ENCODE results near the gene NFIA.

The NFIA gene

GRCh38 chr1:61082311-61083012, at the start of gene NFIA:
NFIA (plus strand) TSS chr1:61082561.
- peak; percentile 69 for DNase-seq

- no peak for DNase-seq
Observed at GRCh38 chr1:61035880-61036279, 46.5 kb upstream of the NFIA start.

DNA sequence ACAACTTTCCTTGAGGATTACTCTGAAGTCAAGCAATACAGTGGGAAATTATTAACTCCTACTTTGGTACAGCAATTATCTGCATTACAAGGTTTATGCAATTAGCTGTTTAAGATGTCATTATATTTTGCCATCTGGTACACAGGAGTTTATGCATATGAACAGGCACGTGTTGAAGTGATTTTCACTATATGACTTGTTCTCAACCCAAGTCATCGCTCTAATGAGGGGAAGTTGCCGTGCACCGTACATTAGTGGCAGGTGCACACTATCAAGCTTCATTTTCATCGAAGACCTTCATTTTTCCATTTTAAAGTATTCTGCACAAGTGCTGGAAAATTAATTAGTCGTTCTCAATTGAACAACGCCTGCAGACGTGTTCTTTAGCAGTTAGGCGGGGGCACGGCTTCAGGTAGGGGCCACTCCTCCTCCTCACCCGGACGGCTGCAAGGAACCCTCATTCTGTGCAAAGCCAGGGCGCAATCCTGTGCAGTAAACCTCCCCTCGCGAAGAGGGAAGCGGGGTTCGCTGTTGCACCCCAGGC, 39.8 kb upstream of the NFIA start:
- DNase-seq: no peak

DNA sequence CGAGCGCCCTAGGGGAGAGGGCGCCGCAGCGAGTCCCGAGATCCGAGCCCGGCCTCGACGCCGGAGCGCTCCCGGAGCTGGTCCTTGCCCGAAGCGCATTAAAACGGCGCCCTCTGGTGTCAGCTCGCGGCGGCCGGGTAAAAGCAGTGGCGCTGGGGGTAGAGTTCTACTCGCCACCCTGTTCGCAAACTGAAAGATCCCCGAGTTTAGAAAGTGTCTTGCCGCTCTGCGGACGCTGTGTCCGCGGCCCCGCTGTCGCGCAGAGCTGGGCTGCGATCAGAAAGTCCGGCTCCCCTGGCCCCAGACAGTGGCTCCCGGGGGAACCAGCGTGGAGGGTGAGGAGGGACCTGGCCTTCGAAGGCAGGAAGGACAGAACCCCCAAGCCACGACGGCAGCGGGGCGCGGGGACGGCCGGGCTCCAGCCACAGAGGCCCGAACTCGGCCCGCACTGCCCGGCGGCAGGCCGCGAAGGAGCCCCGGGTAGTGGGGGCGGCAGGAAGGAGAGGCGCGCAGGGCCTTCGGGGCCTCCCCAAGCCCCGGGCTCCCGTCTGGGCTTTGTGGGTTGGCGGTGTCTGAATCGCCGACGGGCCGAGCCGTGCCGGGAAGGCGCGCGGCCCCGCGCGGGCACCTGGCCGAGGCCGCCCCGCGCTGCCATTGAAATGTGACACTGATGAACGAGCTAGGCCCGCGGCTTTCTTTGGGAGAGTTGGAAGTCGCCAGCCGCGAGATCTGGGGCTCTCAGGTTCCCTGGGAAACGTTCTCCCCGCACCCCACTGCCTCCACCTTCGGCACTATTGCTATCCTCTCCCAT, 39.1 kb upstream of the NFIA start:
- peak; percentile 93 for DNase-seq

DNA sequence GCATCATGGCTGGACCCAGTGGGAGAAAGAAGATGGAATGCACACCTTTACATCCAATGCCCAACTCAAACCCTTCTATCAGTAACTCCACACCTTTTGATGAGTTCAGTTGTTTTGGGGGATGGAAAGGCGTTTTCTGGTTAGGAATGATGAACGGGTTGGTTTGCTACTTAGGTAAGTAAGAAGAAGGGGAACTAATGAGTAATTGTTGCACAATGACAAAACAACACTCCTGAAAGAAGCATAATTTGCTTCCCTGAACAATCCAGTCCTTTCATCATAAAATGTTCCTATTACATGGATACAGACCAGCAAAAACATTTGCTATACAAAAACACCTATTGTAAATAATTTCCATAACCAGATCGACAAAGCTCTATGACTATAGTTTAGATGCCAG, 35.9 kb upstream of the NFIA start:
- no peak for DNase-seq

GRCh38 chr1:61047061-61047460, 35.3 kb upstream of the NFIA start:
- DNase-seq: no peak

- DNase-seq: peak; percentile 96
Observed at GRCh38 chr1:61049850-61050540, 32.4 kb upstream of the NFIA start.

GRCh38 chr1:61050541-61051442, 31.6 kb upstream of the NFIA start:
- DNase-seq: no peak

DNA sequence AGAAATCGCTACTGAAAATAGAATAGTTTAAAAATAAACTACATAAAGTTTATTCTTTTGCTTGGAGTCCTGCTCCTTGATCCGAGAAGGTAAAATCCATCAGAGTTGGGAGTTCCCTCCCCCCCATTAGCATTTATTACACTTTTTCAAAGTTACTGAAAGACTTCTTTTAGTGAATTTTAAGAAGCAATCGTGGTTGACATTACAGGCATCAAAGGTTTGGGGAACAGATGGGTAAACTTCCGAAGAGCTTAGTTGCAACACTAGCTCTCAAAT, 31.0 kb upstream of the NFIA start:
- no peak for DNase-seq

DNA sequence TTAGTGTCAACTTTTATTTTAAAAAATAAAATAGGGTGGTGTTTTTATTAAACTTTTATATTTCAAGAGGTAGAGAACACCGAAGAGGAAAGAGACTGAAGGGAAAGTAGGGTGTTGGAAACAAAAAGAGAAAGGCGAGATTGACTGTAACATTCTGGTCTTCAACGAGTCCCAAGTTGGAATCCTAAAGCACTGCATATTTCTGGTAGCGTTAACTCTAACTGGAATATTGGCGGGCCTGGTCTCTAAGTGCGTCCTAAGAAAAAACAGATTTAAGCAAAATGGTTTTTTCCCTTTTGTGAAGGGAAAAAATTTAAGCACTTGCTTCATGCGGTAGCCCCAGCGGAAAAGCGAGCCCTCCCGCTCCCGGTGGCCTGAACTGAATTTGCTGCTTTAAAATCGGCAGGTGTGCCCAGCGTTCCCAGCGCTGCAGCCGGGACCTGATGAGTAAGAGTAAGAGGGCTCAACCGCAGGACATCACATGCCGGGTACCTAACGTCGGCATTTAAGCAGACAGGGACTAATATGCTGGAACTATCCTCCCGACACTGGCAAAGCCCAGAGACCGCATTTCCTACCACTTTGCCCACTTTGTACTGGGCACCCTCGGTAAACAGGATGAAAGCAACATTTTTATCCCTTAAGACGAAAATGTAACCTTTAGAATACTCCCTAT, 30.5 kb upstream of the NFIA start:
- DNase-seq: no peak

DNA sequence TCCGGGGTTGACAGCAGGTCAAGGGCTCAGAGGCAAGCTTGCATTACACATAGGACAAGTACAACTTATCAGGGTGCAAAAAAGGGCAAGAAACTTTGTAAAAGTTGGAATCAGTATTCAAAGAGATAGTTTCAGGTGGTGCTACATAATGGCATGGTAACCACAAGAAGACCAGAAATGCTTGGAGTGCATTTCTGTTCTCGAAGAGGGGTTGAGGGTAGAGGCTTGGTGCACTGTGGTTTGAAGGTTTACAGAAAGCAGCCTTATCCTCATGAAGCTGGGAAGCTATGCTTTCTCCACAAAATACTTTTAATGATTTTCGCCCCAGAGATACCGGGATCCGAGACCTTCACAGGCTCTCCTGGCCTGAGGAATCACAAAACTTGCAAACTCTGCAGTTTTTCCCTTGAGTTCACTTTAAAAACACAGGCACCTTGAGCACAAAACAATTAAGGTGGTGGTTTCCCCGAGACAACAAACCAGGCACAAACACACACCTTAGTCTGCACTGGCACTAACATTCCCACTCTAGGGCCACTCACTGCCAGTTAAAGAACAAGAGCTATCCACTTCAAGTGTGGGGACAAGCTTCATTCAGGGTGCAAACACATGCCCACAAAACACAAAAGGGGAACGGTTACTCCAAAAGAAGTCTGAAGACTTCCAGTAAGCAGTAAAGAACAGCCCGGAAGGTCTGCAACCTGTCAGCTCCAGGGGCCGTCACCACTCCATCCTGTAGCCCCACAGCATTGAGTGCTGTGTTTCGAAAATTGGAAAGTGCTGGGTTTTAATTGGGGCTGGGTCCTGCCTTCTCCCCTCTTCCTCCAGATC, 29.8 kb upstream of the NFIA start:
- DNase-seq: no peak

DNA sequence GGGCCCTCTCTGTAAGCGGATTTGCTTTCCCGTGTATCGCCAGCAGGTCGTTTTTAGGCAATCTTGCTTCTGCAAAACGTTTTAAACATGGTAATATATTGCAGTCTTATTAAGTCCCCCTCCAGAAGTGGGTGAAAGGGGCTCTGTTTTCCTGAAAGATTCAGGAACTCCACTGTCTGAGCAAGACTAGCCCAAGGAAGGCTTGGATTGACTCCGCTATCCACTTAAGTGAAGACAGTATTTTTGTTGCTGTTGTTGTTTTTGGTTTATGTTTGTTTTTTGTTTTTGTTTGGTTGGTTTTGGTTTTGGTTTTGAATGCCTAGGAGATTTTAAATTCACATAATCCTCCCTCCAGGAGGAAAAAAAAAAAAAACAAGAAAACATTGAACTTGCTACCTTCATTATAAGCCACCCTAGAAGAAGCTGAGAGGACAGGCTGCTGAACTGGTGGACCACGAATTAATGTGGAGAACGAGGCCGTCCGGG, 29.1 kb upstream of the NFIA start:
- DNase-seq: no peak

DNA sequence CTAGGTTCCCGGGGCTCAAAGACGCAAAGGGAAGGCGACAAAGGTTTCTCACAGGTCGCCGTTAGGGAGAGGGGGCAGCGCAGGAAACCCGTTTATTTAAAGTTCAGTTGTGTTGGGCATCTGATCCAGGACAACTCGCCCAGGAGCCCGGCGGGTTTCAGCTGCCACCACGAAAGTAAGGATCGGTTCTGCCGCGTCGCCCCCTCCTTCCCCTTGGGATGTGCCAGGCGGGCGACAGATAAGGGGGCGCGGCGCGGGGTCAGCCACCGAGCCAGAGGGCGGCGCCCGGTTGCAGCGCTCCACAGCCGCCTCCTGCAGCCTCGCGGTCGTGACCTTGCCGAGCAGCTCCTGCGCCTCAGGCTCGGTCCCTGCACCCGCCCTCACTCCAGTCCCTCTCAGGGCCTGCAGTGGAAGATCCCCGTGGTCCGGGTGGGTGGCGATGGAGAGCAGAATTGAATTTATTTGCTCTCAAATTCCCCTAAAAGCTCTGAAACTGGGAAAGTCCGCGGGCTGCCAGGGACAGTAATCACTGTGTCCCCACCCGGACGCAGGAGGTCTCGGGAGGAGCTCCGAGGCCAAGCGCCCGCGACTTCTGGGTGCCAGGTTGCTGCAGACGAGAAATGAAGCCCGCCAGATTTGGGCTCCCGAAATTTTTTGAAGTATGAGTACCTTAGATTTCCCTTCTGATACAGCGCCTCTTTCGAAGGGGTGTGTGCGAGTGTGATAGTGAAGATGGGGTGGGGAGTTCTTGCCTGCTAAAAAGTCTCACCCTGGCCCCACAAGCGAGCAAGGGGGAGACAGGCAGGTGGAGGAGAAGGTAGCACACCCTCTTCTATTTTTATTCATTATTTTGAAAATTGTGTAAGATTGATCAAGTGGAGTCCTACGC, 28.4 kb upstream of the NFIA start:
- no peak for DNase-seq

DNA sequence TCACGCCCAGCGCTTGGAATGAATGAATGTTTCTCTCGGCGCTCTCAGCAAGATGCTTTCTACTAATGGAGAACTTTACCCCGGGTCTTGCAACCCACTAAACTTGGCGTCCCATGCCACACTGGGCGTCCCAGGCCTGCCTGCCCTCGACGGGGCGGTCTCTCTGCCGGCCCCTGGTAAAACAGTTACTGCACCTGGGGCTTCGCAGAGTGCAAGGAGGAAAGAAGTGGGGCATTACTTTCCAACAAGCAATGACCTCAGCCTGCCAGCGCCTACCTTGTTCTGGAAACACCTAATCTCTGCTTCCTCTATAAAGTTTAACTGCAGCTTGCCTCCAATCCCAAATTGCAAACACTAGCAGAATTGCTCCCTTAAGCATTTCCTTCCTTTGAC, 27.8 kb upstream of the NFIA start:
- no peak for DNase-seq

GRCh38 chr1:61055110-61055614, 27.2 kb upstream of the NFIA start:
- DNase-seq: no peak

- DNase-seq: no peak
Observed at GRCh38 chr1:61056196-61056572, 26.2 kb upstream of the NFIA start.

- peak; percentile 70 for DNase-seq
Observed at GRCh38 chr1:61056573-61057439, 25.6 kb upstream of the NFIA start.

DNA sequence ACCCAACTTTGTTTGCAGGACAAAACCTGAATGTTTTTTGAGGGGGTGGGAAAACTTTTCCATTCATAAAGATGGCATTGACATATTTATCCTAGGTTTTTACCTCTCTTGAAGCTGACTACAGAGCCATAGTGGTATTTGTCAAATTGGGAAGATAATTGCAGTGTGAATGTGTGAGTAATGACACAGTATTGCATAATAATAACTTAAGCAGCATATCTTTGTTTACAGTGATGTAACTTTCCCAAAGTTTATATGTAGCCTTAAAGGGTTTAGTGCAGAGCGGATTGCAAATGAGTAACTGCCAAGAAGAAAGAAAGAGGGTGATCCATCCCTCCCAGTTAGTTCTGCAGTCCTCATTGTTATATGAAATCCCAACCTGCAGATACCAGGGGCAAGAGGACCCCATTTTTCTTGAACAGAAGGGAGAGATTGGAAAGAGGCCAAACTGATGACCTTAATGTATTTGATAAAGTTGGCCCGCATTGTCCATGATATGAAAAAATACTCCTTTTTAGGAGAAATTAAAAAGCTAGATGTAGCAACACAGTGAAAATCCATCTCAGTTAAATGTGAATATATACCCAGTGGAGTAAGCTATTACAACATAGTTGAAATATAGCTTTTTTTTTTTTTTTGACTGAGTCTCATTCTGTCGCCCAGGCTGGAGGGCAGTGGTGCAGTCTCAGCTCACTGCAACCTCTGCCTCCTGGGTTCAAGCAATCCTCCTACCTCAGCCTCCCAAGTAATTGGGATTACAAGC, 23.7 kb upstream of the NFIA start:
- no peak for DNase-seq
